A673 (cell line): ENCODE measurements around the gene CMTM6.

Experiments used
- CTCF ChIP-seq: fragments of 300-800, 200-600 bp; sonication (generic); conservative IDR thresholded peaks from 2 replicates; pipeline ENCODE4 v1.5.1; 2017; ENCODE audit warnings: low read depth, mild to moderate bottlenecking, antibody characterized with exemption, low read length, moderate library complexity, mixed read lengths
- EZH2 ChIP-seq: fragments of 200-600 bp; sonication (generic); IDR thresholded peaks from 2 replicates; pipeline ENCODE4 v1.6.1; 2017; ENCODE audit warnings: borderline replicate concordance, low read depth, mild to moderate bottlenecking, mixed read lengths, antibody characterized with exemption, low read length; ENCODE audit not compliant: poor library complexity, severe bottlenecking

GRCh38 chr3:32495085-32495484, 7.6 kb downstream of the CMTM6 start:
- no peak for TF ChIP-seq CTCF
- TF ChIP-seq EZH2, result no peak
